Stimulated activated naive CD8-positive, alpha-beta T cell treated with anti-CD3 and anti-CD28 coated beads, Interleukin-15, Interleukin-2, amounts not matched to agents 100 ng/mL and 50 ng/mL, for 24 hours (primary cell): ENCODE data around the gene RNF113A.
"Not testable (repeated sequence)": the region's sequence is repeated elsewhere in the genome, so short reads cannot be mapped to it uniquely, and the experiment has no call there.

Experiments
- H3K27ac Mint-ChIP-seq: one replicate; pipeline ENCODE4 v1.8.0; 2021; ENCODE audit warnings: mild to moderate bottlenecking, mixed read lengths
- H3K27me3 Mint-ChIP-seq: one replicate; pipeline ENCODE4 v1.8.0; 2021; ENCODE audit warnings: mixed read lengths
- H3K36me3 Mint-ChIP-seq: one replicate; pipeline ENCODE4 v1.8.0; 2021; ENCODE audit warnings: low read depth, mixed read lengths
- H3K4me1 Mint-ChIP-seq: one replicate; pipeline ENCODE4 v1.8.0; 2021; ENCODE audit warnings: low read depth, mixed read lengths
- H3K4me3 Mint-ChIP-seq: one replicate; pipeline ENCODE4 v1.8.0; 2021; ENCODE audit warnings: mild to moderate bottlenecking, mixed read lengths
- H3K9me3 Mint-ChIP-seq: one replicate; pipeline ENCODE4 v1.8.0; 2021; ENCODE audit warnings: mixed read lengths

Gene RNF113A

GRCh38 chrX:119871599-119872395 lies at the start of gene RNF113A, which contains the start of gene NDUFA1:
Gene RNF113A (minus strand): TSS chrX:119871733. CDS start chrX:119871613, 120 bp downstream.
Gene NDUFA1 (plus strand): TSS chrX:119871832. CDS start chrX:119871912, 80 bp downstream.
- Mint-ChIP-seq H3K27ac (peak within 1 kb of the TSS; percentile 100), H3K9me3 (no peaks in the 10 kb centered on the region), H3K4me1 (peaks cover 22% of the 10 kb centered on the region), H3K36me3 (peaks cover 18% of the 10 kb centered on the region), H3K27me3 (no peaks in the 10 kb centered on the region), H3K4me3 (peak within 1 kb of the TSS; percentile 100)

DNA sequence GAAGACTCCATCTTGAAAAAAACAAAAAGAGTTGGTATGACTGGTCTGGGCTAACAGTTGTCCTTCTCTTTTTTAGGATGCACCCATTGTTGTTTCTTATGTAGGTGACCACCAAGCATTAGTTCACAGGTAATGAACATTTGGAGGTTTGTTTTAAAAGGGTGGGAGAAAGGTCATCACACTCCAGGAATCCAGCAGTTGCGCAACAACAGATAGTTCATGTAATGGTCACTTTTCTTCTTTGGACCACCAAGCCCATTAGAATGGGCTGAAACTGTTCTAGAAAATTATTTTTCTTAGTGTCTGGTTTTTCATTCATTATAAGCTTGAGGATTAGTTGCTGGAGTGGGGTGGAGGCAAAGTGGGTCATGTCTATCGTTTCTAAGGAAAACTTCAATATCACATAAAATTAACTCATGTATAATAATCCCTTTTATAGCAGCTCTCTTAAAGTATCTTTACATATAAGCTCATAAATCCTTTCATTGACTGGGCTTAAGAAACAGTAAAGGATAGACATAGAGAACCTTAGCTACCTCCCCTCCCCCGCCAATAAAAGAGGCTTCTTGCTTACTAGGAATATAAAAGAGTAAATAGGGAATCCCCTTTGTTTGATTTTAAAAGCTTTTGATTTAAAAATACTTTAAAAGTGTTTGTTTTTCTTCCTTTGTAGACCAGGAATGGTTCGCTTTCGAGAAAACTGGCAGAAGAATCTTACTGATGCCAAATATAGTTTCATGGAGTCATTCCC lies 48.5 kb upstream of the RNF113A start:
- H3K4me1 Mint-ChIP-seq: no peaks in the 10 kb centered on the region
- no peak overlapping the region for H3K4me3 Mint-ChIP-seq
- H3K9me3 Mint-ChIP-seq: no peaks in the 10 kb centered on the region
- peaks cover 1% of the 10 kb centered on the region for H3K36me3 Mint-ChIP-seq
- H3K27ac Mint-ChIP-seq: no peak overlapping the region
- H3K27me3 Mint-ChIP-seq: no peaks in the 10 kb centered on the region

DNA sequence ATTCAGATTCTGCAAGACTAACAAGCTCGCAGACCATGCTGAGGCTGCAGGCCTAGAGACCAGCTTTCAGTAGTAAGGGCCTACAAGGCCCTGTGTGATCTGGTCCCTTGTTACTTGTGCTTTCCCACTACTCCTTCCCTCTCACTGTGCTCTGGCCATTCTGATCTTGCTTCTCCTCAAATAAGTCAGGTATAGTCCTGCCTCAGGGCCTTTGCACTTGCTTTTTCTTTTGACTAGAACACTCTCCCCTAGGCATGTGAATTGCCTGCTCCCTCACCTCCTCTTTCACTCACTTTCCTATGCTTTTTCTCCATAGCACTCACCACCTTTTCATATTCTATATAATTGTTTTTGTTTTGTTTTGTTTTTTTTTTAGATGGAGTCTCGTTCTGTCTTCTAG lies 46.3 kb upstream of the RNF113A start:
- H3K27ac Mint-ChIP-seq: no peak overlapping the region
- H3K4me3 Mint-ChIP-seq: no peak overlapping the region
- H3K9me3 Mint-ChIP-seq: no peaks in the 10 kb centered on the region
- no peaks in the 10 kb centered on the region for H3K36me3 Mint-ChIP-seq
- H3K4me1 Mint-ChIP-seq: no peaks in the 10 kb centered on the region
- no peaks in the 10 kb centered on the region for H3K27me3 Mint-ChIP-seq

DNA sequence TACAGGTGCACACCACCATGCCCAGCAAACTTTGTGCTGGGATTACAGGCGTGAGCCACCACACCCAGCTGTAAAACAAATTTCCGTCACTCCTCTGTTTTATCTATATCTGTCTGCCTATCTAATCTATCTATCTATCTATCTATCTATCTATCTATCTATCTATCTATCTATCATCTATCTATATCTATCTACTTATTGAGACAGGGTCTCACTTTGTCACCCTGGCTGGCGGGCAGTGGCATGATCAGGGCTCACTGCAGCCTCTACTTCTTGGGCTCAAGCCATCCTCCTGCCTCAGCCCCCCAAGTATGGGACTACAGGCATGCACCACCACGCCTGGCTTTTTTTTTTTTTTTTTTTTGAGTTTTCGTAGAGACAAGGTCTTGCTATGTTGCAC lies 44.8 kb upstream of the RNF113A start:
- no peaks in the 10 kb centered on the region for H3K36me3 Mint-ChIP-seq
- no peak overlapping the region for H3K27ac Mint-ChIP-seq
- no peak overlapping the region for H3K4me3 Mint-ChIP-seq
- no peaks in the 10 kb centered on the region for H3K9me3 Mint-ChIP-seq
- no peaks in the 10 kb centered on the region for H3K4me1 Mint-ChIP-seq
- no peaks in the 10 kb centered on the region for H3K27me3 Mint-ChIP-seq

DNA sequence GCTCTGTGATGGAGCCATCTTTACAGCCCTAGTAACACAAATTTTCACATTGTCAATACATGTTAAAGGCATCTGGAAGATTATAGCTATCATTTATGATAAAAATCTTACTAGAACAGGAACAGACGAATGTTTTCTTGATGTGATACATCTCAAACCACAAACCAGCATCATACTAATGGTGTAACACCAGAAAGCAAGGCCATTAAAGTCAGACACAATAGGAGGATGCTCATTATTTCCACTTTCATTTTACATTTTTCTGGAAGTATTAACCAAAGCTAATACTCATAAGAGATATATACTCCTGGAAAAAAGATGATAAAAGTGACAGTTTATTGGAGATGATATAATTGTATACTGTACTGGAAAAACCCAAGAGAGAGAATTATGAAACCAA lies 29.4 kb upstream of the RNF113A start:
- Mint-ChIP-seq H3K36me3 (no peaks in the 10 kb centered on the region), H3K27ac (no peak overlapping the region), H3K27me3 (no peaks in the 10 kb centered on the region), H3K4me1 (peaks cover 4% of the 10 kb centered on the region), H3K4me3 (no peak overlapping the region), H3K9me3 (no peaks in the 10 kb centered on the region)

- no peak overlapping the region for H3K27ac Mint-ChIP-seq
- H3K27me3 Mint-ChIP-seq: no peaks in the 10 kb centered on the region
- H3K9me3 Mint-ChIP-seq: no peaks in the 10 kb centered on the region
- no peaks in the 10 kb centered on the region for H3K36me3 Mint-ChIP-seq
- no peak overlapping the region for H3K4me3 Mint-ChIP-seq
- H3K4me1 Mint-ChIP-seq: peaks cover 4% of the 10 kb centered on the region
Observed at GRCh38 chrX:119899125-119899524, 27.6 kb upstream of the RNF113A start.

GRCh38 chrX:119895843-119896326 lies 24.4 kb upstream of the RNF113A start, which contains the start of gene AKAP14:
Gene AKAP14 (plus strand): TSS chrX:119895893. CDS start chrX:119903224, 7,331 bp downstream.
- H3K36me3 Mint-ChIP-seq: no peaks in the 10 kb centered on the region
- no peaks in the 10 kb centered on the region for H3K27me3 Mint-ChIP-seq
- H3K9me3 Mint-ChIP-seq: no peaks in the 10 kb centered on the region
- no peak within 1 kb of the TSS for H3K27ac Mint-ChIP-seq
- H3K4me3 Mint-ChIP-seq: no peak within 1 kb of the TSS
- peaks cover 3% of the 10 kb centered on the region for H3K4me1 Mint-ChIP-seq

DNA sequence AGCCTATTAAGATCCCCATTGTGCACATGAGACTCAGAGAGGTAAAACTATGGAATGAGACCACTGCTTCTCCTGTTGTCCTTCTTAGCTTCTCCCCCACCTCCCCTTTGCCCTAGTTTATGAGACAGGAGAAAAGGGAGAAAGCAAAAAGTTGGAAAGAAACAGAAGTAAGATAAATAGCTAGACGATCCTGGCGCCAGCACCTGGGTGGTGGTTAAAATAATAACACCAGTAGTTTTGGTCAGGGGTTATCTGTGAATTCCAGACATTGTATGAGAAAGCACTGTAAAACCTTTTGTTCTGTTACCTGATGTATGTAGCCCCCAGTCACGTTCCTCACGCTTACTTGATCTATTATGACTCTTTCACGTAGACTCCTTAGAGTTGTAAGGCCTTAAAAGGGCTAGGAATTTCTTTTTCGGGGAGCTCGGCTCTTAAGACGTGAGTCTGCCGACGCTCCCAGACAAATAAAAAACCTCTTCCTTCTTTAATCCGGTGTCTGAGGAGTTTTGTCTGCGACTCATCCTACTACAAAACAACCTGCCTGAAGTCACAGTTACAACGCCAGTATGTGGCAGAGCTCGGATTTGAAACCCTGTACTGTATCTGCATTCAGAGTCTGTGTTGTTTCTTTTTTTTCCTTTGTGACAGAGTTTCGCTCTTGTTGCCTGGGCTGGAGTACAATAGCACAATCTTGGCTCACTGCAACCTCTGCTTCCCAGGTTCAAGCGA lies 20.6 kb upstream of the RNF113A start:
- H3K27ac Mint-ChIP-seq, H3K27me3 Mint-ChIP-seq, H3K4me3 Mint-ChIP-seq, H3K36me3 Mint-ChIP-seq, H3K4me1 Mint-ChIP-seq, H3K9me3 Mint-ChIP-seq: not testable (repeated sequence)

- not testable (repeated sequence) for H3K9me3 Mint-ChIP-seq, H3K27ac Mint-ChIP-seq, H3K4me3 Mint-ChIP-seq, H3K4me1 Mint-ChIP-seq, H3K36me3 Mint-ChIP-seq, H3K27me3 Mint-ChIP-seq
Observed at GRCh38 chrX:119890626-119891025, 19.1 kb upstream of the RNF113A start.

GRCh38 chrX:119887721-119888425 lies 16.3 kb upstream of the RNF113A start:
- Mint-ChIP-seq H3K4me3 (peak overlapping the region; percentile 10), H3K4me1 (peaks cover 9% of the 10 kb centered on the region), H3K27ac (no peak overlapping the region), H3K36me3 (no peaks in the 10 kb centered on the region), H3K27me3 (no peaks in the 10 kb centered on the region), H3K9me3 (no peaks in the 10 kb centered on the region)

- Mint-ChIP-seq H3K36me3 (no peaks in the 10 kb centered on the region), H3K27ac (no peak overlapping the region), H3K27me3 (no peaks in the 10 kb centered on the region), H3K9me3 (no peaks in the 10 kb centered on the region), H3K4me1 (peaks cover 9% of the 10 kb centered on the region), H3K4me3 (peak overlapping the region; percentile 26)
Observed at GRCh38 chrX:119885554-119886428, 14.3 kb upstream of the RNF113A start.

DNA sequence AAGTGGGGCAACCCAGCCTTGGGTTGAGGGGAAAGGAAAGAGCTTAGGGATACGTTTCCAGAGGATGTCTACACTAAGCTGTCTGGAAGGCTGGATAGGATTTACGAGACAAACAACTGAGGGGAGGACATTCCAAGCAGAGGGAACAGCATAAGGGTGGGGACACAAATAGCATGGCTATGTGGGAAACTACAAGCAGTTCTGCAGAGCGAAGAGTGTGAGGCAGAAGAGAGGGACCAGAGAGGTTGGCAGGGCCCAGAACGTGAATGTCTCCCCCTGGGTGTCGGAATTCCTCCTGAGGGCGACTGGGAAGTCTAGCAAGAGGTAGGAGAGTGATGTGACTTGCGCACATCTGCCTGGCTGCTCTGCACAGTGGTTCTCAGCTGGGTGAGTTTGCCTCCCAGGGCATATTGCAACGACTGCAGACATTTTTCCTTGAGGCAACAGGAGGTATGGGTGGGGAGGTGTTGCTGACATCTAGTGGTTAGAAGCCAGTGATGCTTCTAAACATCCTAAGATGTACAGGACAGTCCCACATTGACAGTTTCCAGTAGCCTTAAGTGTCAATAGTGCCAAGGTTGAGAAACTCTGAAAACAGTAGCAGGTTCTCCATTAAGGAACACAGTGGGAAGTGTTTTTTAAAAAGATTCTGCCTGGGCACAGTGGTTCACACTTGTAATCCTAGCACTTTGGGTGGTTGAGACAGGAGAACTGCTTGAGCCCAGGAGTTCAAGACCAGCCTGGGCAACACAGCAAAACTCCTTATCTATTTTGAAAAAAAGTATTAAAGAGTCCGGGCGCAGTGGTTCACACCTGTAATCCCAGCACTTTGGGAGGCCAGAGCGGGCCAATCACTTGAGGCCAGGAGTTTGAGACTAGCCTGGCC lies 9.3 kb upstream of the RNF113A start:
- peak overlapping the region; percentile 52 for H3K27ac Mint-ChIP-seq

DNA sequence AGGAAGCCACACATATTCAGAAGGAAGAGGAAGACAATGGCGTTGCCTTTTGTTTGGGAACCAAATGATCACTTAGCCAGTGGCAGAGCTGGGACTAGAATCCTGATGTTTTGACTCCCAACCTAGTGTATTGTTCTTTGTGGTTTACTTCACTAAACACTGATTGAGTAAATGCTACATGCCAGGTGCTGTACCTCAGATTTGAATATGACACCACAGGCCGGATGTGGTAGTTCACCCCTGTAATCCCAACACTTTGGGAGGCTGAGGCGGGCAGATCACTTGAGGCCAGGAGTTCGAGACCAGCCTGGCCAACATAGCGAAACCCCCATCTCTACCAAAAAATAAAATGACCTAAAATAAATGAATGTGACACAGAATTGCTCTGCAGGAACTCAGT lies 8.5 kb upstream of the RNF113A start:
- H3K36me3 Mint-ChIP-seq: peaks cover 22% of the 10 kb centered on the region
- peaks cover 19% of the 10 kb centered on the region for H3K4me1 Mint-ChIP-seq
- H3K4me3 Mint-ChIP-seq: no peak overlapping the region
- H3K27ac Mint-ChIP-seq: peak overlapping the region; percentile 52
- H3K9me3 Mint-ChIP-seq: no peaks in the 10 kb centered on the region
- H3K27me3 Mint-ChIP-seq: no peaks in the 10 kb centered on the region

More for the DNA sequence above, 9.3 kb upstream of the RNF113A start:
- Mint-ChIP-seq H3K4me1 (peaks cover 19% of the 10 kb centered on the region), H3K4me3 (no peak overlapping the region), H3K36me3 (peaks cover 22% of the 10 kb centered on the region), H3K9me3 (no peaks in the 10 kb centered on the region), H3K27me3 (no peaks in the 10 kb centered on the region)
